GM12873 (cell line): ENCODE data around the gene CXCL16.

Source experiments
- CTCF ChIP-seq: IDR thresholded peaks from 2 replicates; pipeline ENCODE4 v1.5.1; 2012; ENCODE audit warnings: low read depth, mild to moderate bottlenecking, moderate library complexity, low read length, control low read depth; ENCODE audit not compliant: insufficient read depth; ENCODE audit errors: missing control alignments

The CXCL16 gene

GRCh38 chr17:4748686-4749085, 9.0 kb upstream of the CXCL16 start:
- no peak for TF ChIP-seq CTCF

GRCh38 chr17:4747847-4748246, 8.1 kb upstream of the CXCL16 start:
- TF ChIP-seq CTCF, result no peak

GRCh38 chr17:4744999-4745969, 5.6 kb upstream of the CXCL16 start:
- no peak for TF ChIP-seq CTCF

- no peak for TF ChIP-seq CTCF
These were observed 4.2 kb upstream of the CXCL16 start for GRCh38 chr17:4743898-4744297.

- no peak for TF ChIP-seq CTCF
These were observed 3.5 kb upstream of the CXCL16 start for GRCh38 chr17:4743216-4743615.

- TF ChIP-seq CTCF, result no peak
These were observed 2.9 kb upstream of the CXCL16 start for GRCh38 chr17:4742629-4743028.

- TF ChIP-seq CTCF, result no peak
These were observed 2.4 kb upstream of the CXCL16 start for GRCh38 chr17:4742133-4742532.
